Hepatocyte (in vitro differentiated cells): Measurements from ENCODE around the gene GTF3A.

ENCODE experiments used
- EZH2 ChIP-seq: fragments of 200-600 bp; sonication (generic); IDR thresholded peaks from 2 replicates; pipeline ENCODE4 v1.6.1; 2016; ENCODE audit warnings: antibody characterized with exemption, mild to moderate bottlenecking, borderline replicate concordance
- EZH2phosphoT487 ChIP-seq: fragments of 200-600 bp; sonication (generic); IDR thresholded peaks from one replicate; pipeline ENCODE4 v1.6.1; 2018; ENCODE audit warnings: antibody characterized with exemption, mild to moderate bottlenecking, low read depth, moderate library complexity; ENCODE audit not compliant: unreplicated experiment, severe bottlenecking
- TF ChIP-seq, protein P1 (sequence below): fragments of 200-600 bp; sonication (generic); IDR thresholded peaks from 2 replicates; pipeline ENCODE4 v1.5.1; 2016; ENCODE audit warnings: antibody characterized with exemption, mild to moderate bottlenecking; ENCODE audit not compliant: poor library complexity

DNA sequence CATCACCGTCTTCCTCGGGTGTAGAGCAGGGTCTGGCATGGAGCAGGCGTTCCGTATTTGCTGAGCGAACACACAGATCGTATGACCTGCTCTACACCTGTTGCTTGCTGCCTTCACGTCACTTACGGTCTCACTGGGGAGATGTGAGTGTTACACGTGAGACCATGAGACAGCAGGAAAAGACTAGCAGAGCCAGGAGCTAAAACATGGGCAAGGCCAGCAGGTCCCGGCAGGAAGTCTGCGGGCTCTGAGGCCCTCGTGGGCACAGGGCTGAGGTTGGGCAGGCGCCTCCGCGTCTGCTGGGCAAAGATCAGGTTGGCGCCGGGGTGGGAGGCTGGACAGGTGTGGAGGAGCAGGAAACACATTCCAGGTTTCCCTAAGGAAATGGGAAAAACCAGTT, 19.7 kb upstream of the GTF3A start:
- TF ChIP-seq, protein P1, sequence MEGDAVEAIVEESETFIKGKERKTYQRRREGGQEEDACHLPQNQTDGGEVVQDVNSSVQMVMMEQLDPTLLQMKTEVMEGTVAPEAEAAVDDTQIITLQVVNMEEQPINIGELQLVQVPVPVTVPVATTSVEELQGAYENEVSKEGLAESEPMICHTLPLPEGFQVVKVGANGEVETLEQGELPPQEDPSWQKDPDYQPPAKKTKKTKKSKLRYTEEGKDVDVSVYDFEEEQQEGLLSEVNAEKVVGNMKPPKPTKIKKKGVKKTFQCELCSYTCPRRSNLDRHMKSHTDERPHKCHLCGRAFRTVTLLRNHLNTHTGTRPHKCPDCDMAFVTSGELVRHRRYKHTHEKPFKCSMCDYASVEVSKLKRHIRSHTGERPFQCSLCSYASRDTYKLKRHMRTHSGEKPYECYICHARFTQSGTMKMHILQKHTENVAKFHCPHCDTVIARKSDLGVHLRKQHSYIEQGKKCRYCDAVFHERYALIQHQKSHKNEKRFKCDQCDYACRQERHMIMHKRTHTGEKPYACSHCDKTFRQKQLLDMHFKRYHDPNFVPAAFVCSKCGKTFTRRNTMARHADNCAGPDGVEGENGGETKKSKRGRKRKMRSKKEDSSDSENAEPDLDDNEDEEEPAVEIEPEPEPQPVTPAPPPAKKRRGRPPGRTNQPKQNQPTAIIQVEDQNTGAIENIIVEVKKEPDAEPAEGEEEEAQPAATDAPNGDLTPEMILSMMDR, result no peak
- TF ChIP-seq EZH2 (no peak), EZH2phosphoT487 (no peak)
